HG02610 (cell line): Measurements from ENCODE around the gene LCN6.

Experiments used
- ATAC-seq: cut with Tn5 transposase; IDR thresholded peaks from one replicate; pipeline ENCODE4 v1.9.1; 2021; ENCODE audit warnings: mild to moderate bottlenecking, moderate library complexity; ENCODE audit not compliant: unreplicated experiment

Gene LCN6

GRCh38 chr9:136745389-136746154, 2.8 kb downstream of the LCN6 start:
- no peak for ATAC-seq

- no peak for ATAC-seq
Measured at GRCh38 chr9:136744773-136745172, 3.6 kb downstream of the LCN6 start.

- ATAC-seq = no peak
Measured at GRCh38 chr9:136743639-136744211, 4.6 kb downstream of the LCN6 start.

GRCh38 chr9:136742591-136743391, 5.5 kb downstream of the LCN6 start, which contains the start of gene LCN10:
Gene LCN10, minus strand, starts transcription at chr9:136742940. Its CDS starts 37 bp downstream, at chr9:136742903.
- ATAC-seq = no peak

- ATAC-seq = no peak
Measured at GRCh38 chr9:136741883-136742571, 6.3 kb downstream of the LCN6 start.

- ATAC-seq = no peak
Measured at GRCh38 chr9:136740971-136741882, 7.1 kb downstream of the LCN6 start.

- ATAC-seq = no peak
Measured at GRCh38 chr9:136740491-136740890, 7.8 kb downstream of the LCN6 start.

GRCh38 chr9:136740069-136740468, 8.3 kb downstream of the LCN6 start:
- ATAC-seq = no peak

GRCh38 chr9:136739509-136739908, 8.8 kb downstream of the LCN6 start:
- no peak for ATAC-seq

GRCh38 chr9:136738960-136739359, 9.4 kb downstream of the LCN6 start:
- ATAC-seq = no peak

- no peak for ATAC-seq
Measured at GRCh38 chr9:136735812-136736480, 12.4 kb downstream of the LCN6 start.

GRCh38 chr9:136734837-136735496, 13.4 kb downstream of the LCN6 start:
- no peak for ATAC-seq

- ATAC-seq = no peak
Measured at GRCh38 chr9:136733611-136734010, 14.7 kb downstream of the LCN6 start.

GRCh38 chr9:136732444-136733178, 15.7 kb downstream of the LCN6 start:
- ATAC-seq = no peak

- no peak for ATAC-seq
Measured at GRCh38 chr9:136729926-136730325, 18.4 kb downstream of the LCN6 start.

GRCh38 chr9:136729144-136729543, 19.2 kb downstream of the LCN6 start:
- ATAC-seq = no peak

- peak; percentile 12 for ATAC-seq
Measured at GRCh38 chr9:136728548-136729123, 19.7 kb downstream of the LCN6 start.

- ATAC-seq = peak; percentile 59
Measured at GRCh38 chr9:136728080-136728547, 20.2 kb downstream of the LCN6 start.
